Neural cell (in vitro differentiated cells): ENCODE measurements around the gene ZAP70. TPM values are rescaled to one million over a fixed set of nuclear protein-coding genes. Genes with fewer than 3 reads are reported as not detected.

Experiments used
- H2AFZ ChIP-seq: fragments of 200-600, 300-800 bp; sonication (generic), shearing (Covaris generic); 2 replicates; pipeline ENCODE4 v1.6.0; 2014; ENCODE audit warnings: low read depth, mild to moderate bottlenecking, antibody characterized with exemption, low read length, moderate library complexity
- H3F3A ChIP-seq: fragments of 200-600 bp; shearing (Covaris generic); 2 replicates; pipeline ENCODE4 v1.6.1; 2016; ENCODE audit warnings: mild to moderate bottlenecking, moderate library complexity, mixed read lengths, antibody characterized with exemption, low read length; ENCODE audit not compliant: insufficient read depth, poor library complexity, severe bottlenecking
- H3K27ac ChIP-seq: fragments of 200-600, 300-800 bp; sonication (generic), shearing (Covaris generic); 2 replicates; pipeline ENCODE4 v1.5.1; 2014; ENCODE audit warnings: mild to moderate bottlenecking, low read length, moderate library complexity
- H3K27me3 ChIP-seq: fragments of 300-800, 200-600 bp; sonication (generic), shearing (Covaris generic); 2 replicates; pipeline ENCODE4 v1.6.0; 2014; ENCODE audit warnings: mild to moderate bottlenecking, low read depth, low read length, moderate library complexity; ENCODE audit not compliant: insufficient read depth
- H3K36me3 ChIP-seq: fragments of 300-800, 200-600 bp; sonication (generic), shearing (Covaris generic); 2 replicates; pipeline ENCODE4 v1.5.1; 2014; ENCODE audit warnings: mild to moderate bottlenecking, antibody characterized with exemption, low read length, moderate library complexity; ENCODE audit not compliant: insufficient read depth
- H3K4me2 ChIP-seq: fragments of 300-800, 200-600 bp; sonication (generic), shearing (Covaris generic); 2 replicates; pipeline ENCODE4 v1.6.0; 2014; ENCODE audit warnings: mild to moderate bottlenecking, low read length
- H3K4me3 ChIP-seq: fragments of 300-800, 200-600 bp; sonication (generic), shearing (Covaris generic); 2 replicates; pipeline ENCODE4 v1.5.1; 2014; ENCODE audit warnings: mild to moderate bottlenecking, low read length, moderate library complexity
- H3K79me2 ChIP-seq: fragments of 200-600 bp; shearing (Covaris generic); replicated peaks from 2 replicates; pipeline ENCODE4 v1.6.0; 2014; ENCODE audit warnings: mild to moderate bottlenecking, low read length, moderate library complexity; ENCODE audit not compliant: insufficient read depth
- H3K9ac ChIP-seq: fragments of 300-800, 200-600 bp; sonication (generic), shearing (Covaris generic); 2 replicates; pipeline ENCODE4 v1.6.1; 2016; ENCODE audit warnings: mild to moderate bottlenecking, low read length, mixed read lengths
- H3K9me2 ChIP-seq: fragments of 200-600 bp; shearing (Covaris generic); 2 replicates; pipeline ENCODE4 v1.6.1; 2016; ENCODE audit warnings: mild to moderate bottlenecking, low read length, mixed read lengths; ENCODE audit not compliant: insufficient read depth
- H3K9me3 ChIP-seq: fragments of 200-600, 300-800 bp; sonication (generic), shearing (Covaris generic); 2 replicates; pipeline ENCODE4 v1.6.1; 2016; ENCODE audit warnings: mild to moderate bottlenecking, mixed run types, low read length, moderate library complexity, mixed read lengths
- H4K20me1 ChIP-seq: fragments of 200-600 bp; shearing (Covaris generic); 2 replicates; pipeline ENCODE4 v1.6.1; 2016; ENCODE audit warnings: mild to moderate bottlenecking, mixed run types; ENCODE audit not compliant: insufficient read depth
- CTCF ChIP-seq: fragments of 450-650 bp; IDR thresholded peaks from 2 replicates; pipeline ENCODE4 v1.5.1; 2014; ENCODE audit warnings: antibody characterized with exemption, mild to moderate bottlenecking, moderate library complexity; ENCODE audit not compliant: poor library complexity, severe bottlenecking
- EP300 ChIP-seq: fragments of 450-650 bp; conservative IDR thresholded peaks from 2 replicates; pipeline ENCODE4 v1.6.1; 2014; ENCODE audit warnings: antibody characterized with exemption, mild to moderate bottlenecking, moderate library complexity; ENCODE audit not compliant: poor library complexity, severe bottlenecking
- MXI1 ChIP-seq: fragments of 450-650 bp; conservative IDR thresholded peaks from 2 replicates; pipeline ENCODE4 v1.6.1; 2014; ENCODE audit warnings: antibody characterized with exemption, mild to moderate bottlenecking; ENCODE audit not compliant: poor library complexity, severe bottlenecking
- POLR2AphosphoS5 ChIP-seq: IDR thresholded peaks from 2 replicates; pipeline ENCODE4 v1.6.1; 2012
- RAD21 ChIP-seq: fragments of 450-650 bp; conservative IDR thresholded peaks from 2 replicates; pipeline ENCODE4 v1.6.1; 2014; ENCODE audit warnings: antibody characterized with exemption, mild to moderate bottlenecking, moderate library complexity
- REST ChIP-seq: IDR thresholded peaks from 2 replicates; pipeline ENCODE4 v1.6.1; 2012; ENCODE audit warnings: borderline replicate concordance
- SMC3 ChIP-seq: fragments of 450-650 bp; conservative IDR thresholded peaks from 2 replicates; pipeline ENCODE4 v1.6.1; 2014; ENCODE audit warnings: antibody characterized with exemption, mild to moderate bottlenecking, moderate library complexity; ENCODE audit not compliant: poor library complexity
- TAF1 ChIP-seq: IDR thresholded peaks from 2 replicates; pipeline ENCODE4 v1.6.1; 2012; ENCODE audit warnings: low read depth
- polyA plus RNA-seq: library from polyadenylated mRNA; depleted of rRNA; stranded (reverse); fragments of >200 nt; gene quantifications from 2 replicates; pipeline ENCODE4 v1.2.3, GENCODE V29; 2014

ZAP70 gene
- polyA plus RNA-seq, 1 donor from 2014 or later, result 0.59 TPM

DNA sequence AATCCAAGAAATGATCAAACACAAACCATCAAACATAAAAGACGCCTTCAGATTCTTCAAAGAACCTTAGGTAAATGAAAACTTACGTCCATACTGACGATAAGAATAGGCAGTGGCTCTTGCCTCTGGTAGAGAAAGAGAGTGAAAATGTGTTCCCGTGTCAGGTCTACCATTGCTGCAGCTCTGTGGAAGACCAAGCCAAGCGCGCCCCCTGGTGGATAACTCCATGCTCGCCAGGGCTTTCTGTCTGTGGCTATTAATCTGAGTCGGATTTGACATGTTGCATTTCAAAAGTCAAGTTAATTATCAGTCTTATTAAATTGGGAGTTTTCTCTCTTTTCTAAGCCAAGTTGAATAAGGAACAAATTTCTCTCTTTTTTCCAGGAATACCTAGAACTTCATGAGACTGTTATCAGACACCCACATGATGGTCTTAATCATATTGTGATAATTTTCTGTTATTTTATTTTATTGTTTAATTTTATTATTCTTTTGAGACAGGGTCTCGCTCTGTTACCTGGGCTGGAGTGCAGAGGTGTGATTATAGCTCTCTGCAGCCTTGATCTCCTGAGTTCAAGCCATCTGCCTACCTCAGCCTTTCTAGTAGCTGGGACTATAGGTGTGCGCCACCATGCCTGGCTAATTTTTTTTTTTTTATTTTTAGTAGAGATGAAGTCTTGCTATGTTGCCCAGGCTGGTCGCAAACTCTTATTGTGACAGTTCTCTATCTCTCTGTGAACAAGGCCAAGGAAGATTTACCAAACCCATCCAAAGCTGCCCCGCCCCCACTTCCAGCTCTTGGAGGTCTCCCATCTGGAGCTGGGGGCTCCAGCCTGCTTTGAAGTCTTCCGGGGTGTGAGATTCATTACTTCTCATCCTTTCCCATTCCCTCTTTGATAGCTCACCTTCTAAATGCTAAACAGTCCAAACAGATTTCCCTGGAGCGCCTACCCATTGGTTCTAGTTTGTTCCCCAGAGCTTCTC lies 15.8 kb upstream of the ZAP70 start:
- Histone ChIP-seq H2AFZ (no peak overlapping the region), H3K36me3 (no peaks in the 10 kb centered on the region), H3K9ac (no peak overlapping the region), H3K4me3 (no peak overlapping the region), H4K20me1 (no peaks in the 10 kb centered on the region), H3F3A (no peaks in the 10 kb centered on the region), H3K9me3 (no peaks in the 10 kb centered on the region), H3K4me2 (no peak overlapping the region), H3K79me2 (no peaks in the 10 kb centered on the region), H3K27ac (no peak overlapping the region), H3K27me3 (no peaks in the 10 kb centered on the region), H3K9me2 (no peaks in the 10 kb centered on the region)
- TF ChIP-seq REST (no peak), MXI1 (peak; percentile 39), RAD21 (peak; percentile 95), TAF1 (no peak), CTCF (peak; percentile 96), SMC3 (peak; percentile 99)

- TF ChIP-seq POLR2AphosphoS5 (no peak), EP300 (no peak), CTCF (no peak), RAD21 (no peak)
- Histone ChIP-seq H4K20me1 (no peaks in the 10 kb centered on the region), H3K36me3 (no peaks in the 10 kb centered on the region), H3K4me2 (no peak overlapping the region), H3K9ac (no peak overlapping the region), H2AFZ (no peak overlapping the region), H3K79me2 (no peaks in the 10 kb centered on the region), H3K4me3 (no peak overlapping the region), H3K27me3 (no peaks in the 10 kb centered on the region), H3F3A (no peaks in the 10 kb centered on the region), H3K9me3 (no peaks in the 10 kb centered on the region), H3K27ac (no peak overlapping the region), H3K9me2 (no peaks in the 10 kb centered on the region)
These were observed 14.8 kb upstream of the ZAP70 start for GRCh38 chr2:97698530-97698929.
